Nephron progenitor cell (in vitro differentiated cells): ENCODE results near the gene ECHDC1.

Experiments used
- DNase-seq: peaks from one replicate; pipeline ENCODE4 v3.0.0; 2021
- H3K27ac Mint-ChIP-seq: 2 replicates; pipeline ENCODE4 v1.8.0; 2021; ENCODE audit warnings: mild to moderate bottlenecking, moderate library complexity, mixed read lengths
- H3K27me3 Mint-ChIP-seq: 2 replicates; pipeline ENCODE4 v1.8.0; 2021; ENCODE audit warnings: mild to moderate bottlenecking, low read depth, mixed read lengths; ENCODE audit not compliant: poor library complexity
- H3K36me3 Mint-ChIP-seq: 2 replicates; pipeline ENCODE4 v1.8.0; 2021; ENCODE audit warnings: low read depth, mixed read lengths
- H3K4me1 Mint-ChIP-seq: 2 replicates; pipeline ENCODE4 v1.8.0; 2021; ENCODE audit warnings: mixed read lengths
- H3K4me3 Mint-ChIP-seq: 2 replicates; pipeline ENCODE4 v1.8.0; 2021; ENCODE audit warnings: mild to moderate bottlenecking, moderate library complexity, mixed read lengths
- H3K9me3 Mint-ChIP-seq: 2 replicates; pipeline ENCODE4 v1.8.0; 2021; ENCODE audit warnings: mild to moderate bottlenecking, moderate library complexity, mixed read lengths
- CTCF ChIP-seq: fragments of 200-600 bp; sonication (generic); IDR thresholded peaks from 2 replicates; pipeline ENCODE4 v1.5.0; 2021; ENCODE audit warnings: antibody characterized with exemption

Gene ECHDC1

GRCh38 chr6:127249621-127250020, 93.8 kb downstream of the ECHDC1 start:
- Mint-ChIP-seq H3K4me3 (no peak overlapping the region), H3K9me3 (no peaks in the 10 kb centered on the region), H3K27me3 (peaks cover 4% of the 10 kb centered on the region), H3K4me1 (no peaks in the 10 kb centered on the region), H3K27ac (no peak overlapping the region), H3K36me3 (peaks cover 8% of the 10 kb centered on the region)
- no peak for TF ChIP-seq CTCF
- no peak for DNase-seq

GRCh38 chr6:127247114-127248096, 96.0 kb downstream of the ECHDC1 start:
- Mint-ChIP-seq H3K36me3 (no peaks in the 10 kb centered on the region), H3K9me3 (no peaks in the 10 kb centered on the region), H3K27ac (no peak overlapping the region), H3K27me3 (peaks cover 4% of the 10 kb centered on the region), H3K4me1 (no peaks in the 10 kb centered on the region), H3K4me3 (no peak overlapping the region)
- DNase-seq: no peak
- TF ChIP-seq CTCF: no peak

- no peak for DNase-seq
- TF ChIP-seq CTCF: no peak
- Mint-ChIP-seq H3K4me1 (no peaks in the 10 kb centered on the region), H3K36me3 (no peaks in the 10 kb centered on the region), H3K4me3 (no peak overlapping the region), H3K27ac (no peak overlapping the region), H3K9me3 (peaks cover 2% of the 10 kb centered on the region), H3K27me3 (peaks cover 4% of the 10 kb centered on the region)
Observed at GRCh38 chr6:127243501-127243900, 99.9 kb downstream of the ECHDC1 start.
